Epithelial cell of esophagus (primary cell): ENCODE measurements around the gene GAS5.
"Not testable (repeated sequence)": the region's sequence is repeated elsewhere in the genome, so short reads cannot be mapped to it uniquely, and the experiment has no call there.

Experiments
- DNase-seq: peaks from one replicate; pipeline ENCODE4 v3.0.0; 2010; ENCODE audit warnings: low read depth
- H3K4me3 ChIP-seq: 2 replicates; pipeline ENCODE4 v1.5.1; 2011; ENCODE audit warnings: mild to moderate bottlenecking, low read length, control low read depth
- TF ChIP-seq, protein P1 (sequence below): IDR thresholded peaks from 2 replicates; pipeline ENCODE4 v1.5.1; 2011; ENCODE audit warnings: low read depth, mild to moderate bottlenecking, low read length, control low read depth, inconsistent platforms; ENCODE audit not compliant: insufficient read depth; ENCODE audit errors: missing control alignments

GAS5 gene

DNA sequence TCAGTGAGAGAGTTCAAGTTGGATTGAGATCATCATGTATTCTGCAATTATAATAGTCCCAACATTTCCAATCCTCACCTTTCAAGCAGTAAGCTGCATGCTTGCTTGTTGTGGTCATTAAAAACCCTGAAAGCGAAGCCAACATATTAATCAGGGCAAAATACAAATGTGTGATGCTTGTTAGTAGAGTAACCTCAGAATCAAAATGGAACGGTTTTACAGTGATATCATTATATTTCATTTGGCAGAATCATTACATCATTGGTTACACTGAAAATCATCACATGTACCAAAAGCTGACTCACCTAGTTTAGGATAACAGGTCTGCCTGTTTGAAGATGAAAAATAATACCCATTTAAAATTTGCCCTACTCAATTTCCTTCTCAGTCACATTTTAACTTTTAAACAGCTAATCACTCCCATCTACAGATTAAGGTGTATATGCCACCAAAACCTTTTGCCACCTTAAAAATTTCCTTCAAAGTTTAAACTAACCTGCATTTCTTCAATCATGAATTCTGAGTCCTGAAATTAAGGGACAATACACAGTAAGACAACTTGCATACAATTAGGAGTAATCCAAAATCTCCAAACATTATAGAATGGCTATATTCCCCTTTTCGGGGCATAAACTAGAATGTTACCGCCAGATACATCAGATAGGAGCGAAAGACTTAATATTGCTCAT, 3.5 kb downstream of the GAS5 start:
- peak overlapping the region; percentile 99 for H3K4me3 ChIP-seq
- TF ChIP-seq, protein P1, sequence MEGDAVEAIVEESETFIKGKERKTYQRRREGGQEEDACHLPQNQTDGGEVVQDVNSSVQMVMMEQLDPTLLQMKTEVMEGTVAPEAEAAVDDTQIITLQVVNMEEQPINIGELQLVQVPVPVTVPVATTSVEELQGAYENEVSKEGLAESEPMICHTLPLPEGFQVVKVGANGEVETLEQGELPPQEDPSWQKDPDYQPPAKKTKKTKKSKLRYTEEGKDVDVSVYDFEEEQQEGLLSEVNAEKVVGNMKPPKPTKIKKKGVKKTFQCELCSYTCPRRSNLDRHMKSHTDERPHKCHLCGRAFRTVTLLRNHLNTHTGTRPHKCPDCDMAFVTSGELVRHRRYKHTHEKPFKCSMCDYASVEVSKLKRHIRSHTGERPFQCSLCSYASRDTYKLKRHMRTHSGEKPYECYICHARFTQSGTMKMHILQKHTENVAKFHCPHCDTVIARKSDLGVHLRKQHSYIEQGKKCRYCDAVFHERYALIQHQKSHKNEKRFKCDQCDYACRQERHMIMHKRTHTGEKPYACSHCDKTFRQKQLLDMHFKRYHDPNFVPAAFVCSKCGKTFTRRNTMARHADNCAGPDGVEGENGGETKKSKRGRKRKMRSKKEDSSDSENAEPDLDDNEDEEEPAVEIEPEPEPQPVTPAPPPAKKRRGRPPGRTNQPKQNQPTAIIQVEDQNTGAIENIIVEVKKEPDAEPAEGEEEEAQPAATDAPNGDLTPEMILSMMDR = no peak
- no peak for DNase-seq

DNA sequence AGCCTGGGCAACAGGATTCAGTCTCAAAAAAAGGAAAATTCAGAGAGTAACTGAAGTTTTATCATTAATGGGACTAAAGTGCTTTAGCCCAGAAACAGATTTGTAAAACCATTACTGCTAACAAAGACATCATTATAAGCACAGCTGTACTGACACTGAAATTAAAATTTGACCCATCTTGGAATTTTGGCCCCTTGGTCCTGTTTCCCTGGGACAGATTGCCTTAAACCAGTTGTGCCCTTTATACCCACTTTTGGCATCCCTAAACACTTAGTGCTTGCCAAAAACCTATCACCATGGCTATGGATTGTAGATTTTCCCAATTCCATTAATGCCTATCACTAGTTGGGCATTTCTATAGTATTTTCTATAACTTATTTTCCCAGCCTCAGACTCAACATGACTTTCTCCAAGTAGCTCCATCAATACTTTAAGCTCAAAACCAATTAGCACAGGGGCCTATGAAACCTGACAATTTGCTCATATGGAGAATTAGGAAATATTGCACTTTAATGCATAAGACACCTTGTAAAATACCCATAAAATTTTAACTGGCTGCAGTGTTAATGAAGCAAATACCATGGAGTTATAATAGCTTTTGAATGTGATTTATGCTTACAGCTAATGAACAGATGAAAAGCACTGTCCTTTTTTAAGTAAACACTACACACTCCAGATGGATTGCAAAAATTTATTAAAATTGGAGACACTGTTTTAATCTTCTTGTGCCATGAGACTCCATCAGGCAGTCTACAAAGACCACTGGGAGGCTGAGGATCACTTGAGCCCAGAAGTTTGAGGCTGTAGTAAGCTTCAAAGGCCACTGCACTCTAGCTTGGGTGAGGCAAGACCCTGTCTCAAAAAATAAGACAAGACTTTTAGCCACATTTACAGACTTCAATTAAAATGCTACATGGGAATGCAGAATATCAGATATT, 4.3 kb downstream of the GAS5 start:
- no peak overlapping the region for H3K4me3 ChIP-seq
- TF ChIP-seq, protein P1 = no peak
- DNase-seq = no peak

DNA sequence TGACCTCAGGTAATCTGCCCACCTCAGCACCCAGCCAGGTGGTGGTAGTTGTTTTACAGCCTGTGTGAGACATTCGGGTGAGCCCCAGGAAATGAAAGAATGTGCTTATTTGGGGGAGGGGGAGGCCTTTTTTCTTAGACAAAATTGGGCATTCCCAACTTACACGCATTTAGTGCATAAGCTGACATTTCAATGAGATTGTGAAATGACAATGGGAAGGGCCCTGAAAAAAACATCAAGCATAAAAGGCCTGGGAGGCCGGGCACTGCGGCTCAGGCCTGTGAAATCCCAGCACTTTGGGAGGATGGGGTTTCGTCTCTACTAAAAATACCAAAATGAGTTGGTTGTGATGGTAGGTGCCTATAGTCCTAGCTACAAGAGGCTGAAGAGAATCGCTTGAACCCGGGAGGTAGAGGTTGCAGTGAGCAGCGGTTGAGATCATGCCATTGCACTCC, 5.0 kb downstream of the GAS5 start:
- TF ChIP-seq, protein P1 = no peak
- DNase-seq = no peak
- no peak overlapping the region for H3K4me3 ChIP-seq

- DNase-seq, H3K4me3 ChIP-seq: not testable (repeated sequence)
Observed at GRCh38 chr1:173862146-173862768, 5.5 kb downstream of the GAS5 start.

DNA sequence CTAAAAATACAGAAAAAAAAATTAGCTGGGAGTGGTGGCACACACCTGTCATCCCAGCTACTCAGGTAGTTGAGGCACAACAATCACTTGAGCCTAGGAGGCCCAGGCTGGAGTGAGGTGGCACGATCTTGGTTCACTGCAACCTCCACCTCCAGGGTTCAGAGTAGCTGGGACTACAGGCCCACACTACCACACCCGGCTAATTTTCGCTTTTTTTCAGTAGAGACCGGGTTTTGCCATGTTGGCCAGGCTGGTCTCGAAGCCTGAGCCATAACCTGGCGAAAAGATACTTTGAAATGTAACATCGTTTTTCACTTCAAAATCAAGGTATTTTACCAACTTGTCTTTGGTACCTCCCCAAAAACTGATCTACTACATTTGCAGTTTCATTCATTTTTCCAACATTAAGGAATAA, 6.1 kb downstream of the GAS5 start:
- TF ChIP-seq, protein P1 = no peak
- no peak for DNase-seq

DNA sequence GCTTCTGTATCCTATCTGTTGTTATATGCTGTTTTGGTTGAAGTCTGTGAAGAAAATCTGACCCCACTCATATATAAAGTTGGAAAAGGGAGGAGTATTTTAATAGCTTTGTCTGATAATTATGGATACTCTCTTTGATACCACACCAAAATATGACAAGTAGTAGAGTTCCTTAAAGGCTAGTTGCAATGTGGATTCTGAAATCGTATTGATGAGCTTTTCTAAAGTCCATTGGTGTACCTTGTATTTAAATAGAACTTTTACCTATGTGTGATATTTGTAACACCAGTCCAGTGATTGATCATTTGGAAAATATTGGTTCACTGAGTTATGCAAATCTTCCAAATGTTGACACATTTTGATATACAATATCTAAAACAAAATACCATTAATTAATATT, 7.7 kb downstream of the GAS5 start:
- no peak overlapping the region for H3K4me3 ChIP-seq
- no peak for DNase-seq
- TF ChIP-seq, protein P1 = no peak

More for the DNA sequence above, 6.1 kb downstream of the GAS5 start:
- no peak overlapping the region for H3K4me3 ChIP-seq

GRCh38 chr1:173859547-173859946, 8.2 kb downstream of the GAS5 start:
- H3K4me3 ChIP-seq, DNase-seq: not testable (repeated sequence)
